HG02840 (cell line): Measurements from ENCODE around the gene MICALL2.

Experiments used
- ATAC-seq: cut with Tn5 transposase; IDR thresholded peaks from one replicate; pipeline ENCODE4 v1.9.1; 2021; ENCODE audit warnings: mild to moderate bottlenecking, moderate library complexity, moderate number of reproducible peaks; ENCODE audit not compliant: unreplicated experiment, low FRiP score

The MICALL2 gene

GRCh38 chr7:1458683-1459511, at the start of gene MICALL2:
Gene MICALL2 (minus strand): TSS chr7:1459470. CDS start chr7:1459326, 144 bp downstream.
- ATAC-seq, result peak; percentile 17

- no peak for ATAC-seq
These were observed 49.0 kb upstream of the MICALL2 start for GRCh38 chr7:1508277-1508758.

- no peak for ATAC-seq
These were observed 46.7 kb upstream of the MICALL2 start for GRCh38 chr7:1505731-1506550.

- peak; percentile 78 for ATAC-seq
These were observed 44.8 kb upstream of the MICALL2 start, which contains the start of gene INTS1 for GRCh38 chr7:1503816-1504775. Gene INTS1 (minus strand): TSS chr7:1504389. CDS start chr7:1503960, 429 bp downstream.

- ATAC-seq, result no peak
These were observed 44.1 kb upstream of the MICALL2 start for GRCh38 chr7:1503390-1503789.

GRCh38 chr7:1502845-1503244, 43.6 kb upstream of the MICALL2 start:
- no peak for ATAC-seq

GRCh38 chr7:1501487-1502270, 42.4 kb upstream of the MICALL2 start:
- no peak for ATAC-seq

GRCh38 chr7:1500064-1500807, 41.0 kb upstream of the MICALL2 start:
- no peak for ATAC-seq

GRCh38 chr7:1499367-1500029, 40.2 kb upstream of the MICALL2 start:
- no peak for ATAC-seq

- ATAC-seq, result no peak
These were observed 39.4 kb upstream of the MICALL2 start for GRCh38 chr7:1498370-1499305.

GRCh38 chr7:1497293-1497927, 38.1 kb upstream of the MICALL2 start:
- no peak for ATAC-seq

GRCh38 chr7:1496531-1497292, 37.4 kb upstream of the MICALL2 start:
- no peak for ATAC-seq

- no peak for ATAC-seq
These were observed 36.4 kb upstream of the MICALL2 start for GRCh38 chr7:1495564-1496242.

GRCh38 chr7:1494866-1495563, 35.7 kb upstream of the MICALL2 start:
- no peak for ATAC-seq

- ATAC-seq, result no peak
These were observed 35.2 kb upstream of the MICALL2 start for GRCh38 chr7:1494447-1494846.
